HG03175 (cell line): ENCODE measurements around the gene XRN2.
"Not testable (repeated sequence)": the region's sequence is repeated elsewhere in the genome, so short reads cannot be mapped to it uniquely, and the experiment has no call there.

ENCODE experiments used
- ATAC-seq: cut with Tn5 transposase; IDR thresholded peaks from one replicate; pipeline ENCODE4 v1.9.1; 2021; ENCODE audit warnings: mild to moderate bottlenecking, moderate library complexity; ENCODE audit not compliant: unreplicated experiment

Gene XRN2

DNA sequence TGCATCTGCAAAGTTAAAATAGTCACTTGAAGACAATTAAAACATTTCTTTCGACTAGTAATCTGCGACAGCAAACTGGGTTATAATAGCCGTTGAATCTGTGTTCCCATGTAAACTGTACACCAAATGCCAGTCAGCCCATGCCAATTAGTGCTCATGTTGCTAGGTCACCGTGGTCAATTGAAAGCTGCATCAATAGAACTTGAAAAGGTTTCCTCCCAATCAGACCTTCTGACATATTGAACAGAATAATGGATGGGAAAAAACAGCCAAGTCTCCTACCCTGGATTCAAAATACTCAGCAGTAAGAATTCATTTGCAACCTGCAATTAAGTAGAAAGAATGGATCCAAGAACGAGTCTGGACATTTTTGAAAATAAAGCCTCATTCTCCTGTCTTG lies 83.0 kb downstream of the XRN2 start:
- no peak for ATAC-seq

GRCh38 chr20:21387528-21387927 lies 84.4 kb downstream of the XRN2 start:
- no peak for ATAC-seq

DNA sequence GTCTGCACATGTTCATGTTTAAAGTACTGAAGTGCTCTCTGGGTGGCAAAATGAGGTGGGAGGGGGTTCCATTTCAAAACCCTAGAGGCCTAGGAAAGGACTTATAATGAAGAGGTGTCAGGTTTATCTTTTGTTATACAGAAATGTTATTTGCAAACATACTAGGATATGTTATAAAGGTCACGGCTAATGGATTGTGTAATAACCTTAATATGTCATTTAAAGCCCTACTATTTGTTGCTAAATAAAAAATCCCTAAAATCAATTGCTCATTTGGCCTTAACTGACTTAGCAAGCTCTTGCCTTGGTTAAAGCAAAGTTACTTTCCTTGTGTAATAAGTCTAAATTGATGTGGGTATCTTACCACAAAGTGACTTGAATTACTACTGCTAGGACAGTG lies 85.4 kb downstream of the XRN2 start:
- no peak for ATAC-seq

GRCh38 chr20:21389368-21389767 lies 86.2 kb downstream of the XRN2 start:
- no peak for ATAC-seq

- no peak for ATAC-seq
Measured at GRCh38 chr20:21390768-21391167, 87.6 kb downstream of the XRN2 start.

- ATAC-seq = no peak
Measured at GRCh38 chr20:21391185-21391971, 88.2 kb downstream of the XRN2 start.

- ATAC-seq = no peak
Measured at GRCh38 chr20:21391972-21392352, 88.8 kb downstream of the XRN2 start.

DNA sequence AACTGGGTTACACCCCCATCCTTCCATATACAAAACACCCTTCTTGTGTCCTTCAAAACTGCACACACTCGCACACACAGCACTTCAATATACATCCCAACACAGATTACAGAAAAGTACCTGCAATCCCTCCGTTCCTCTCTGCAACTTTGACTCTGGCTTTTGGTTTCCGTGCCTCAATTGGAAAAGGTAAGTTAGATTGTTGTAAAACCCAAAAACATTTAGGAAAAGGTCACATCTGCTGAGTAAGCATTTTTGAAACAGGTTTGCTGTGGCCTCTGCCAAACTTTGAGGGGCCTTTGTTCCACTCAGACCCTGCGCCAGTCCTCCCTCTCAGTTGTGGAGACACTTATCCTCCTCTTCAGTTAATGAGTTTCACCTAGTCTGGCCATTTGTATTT lies 90.0 kb downstream of the XRN2 start:
- no peak for ATAC-seq

- no peak for ATAC-seq
Measured at GRCh38 chr20:21393816-21394519, 90.8 kb downstream of the XRN2 start.

GRCh38 chr20:21394551-21394950 lies 91.4 kb downstream of the XRN2 start:
- ATAC-seq = no peak

DNA sequence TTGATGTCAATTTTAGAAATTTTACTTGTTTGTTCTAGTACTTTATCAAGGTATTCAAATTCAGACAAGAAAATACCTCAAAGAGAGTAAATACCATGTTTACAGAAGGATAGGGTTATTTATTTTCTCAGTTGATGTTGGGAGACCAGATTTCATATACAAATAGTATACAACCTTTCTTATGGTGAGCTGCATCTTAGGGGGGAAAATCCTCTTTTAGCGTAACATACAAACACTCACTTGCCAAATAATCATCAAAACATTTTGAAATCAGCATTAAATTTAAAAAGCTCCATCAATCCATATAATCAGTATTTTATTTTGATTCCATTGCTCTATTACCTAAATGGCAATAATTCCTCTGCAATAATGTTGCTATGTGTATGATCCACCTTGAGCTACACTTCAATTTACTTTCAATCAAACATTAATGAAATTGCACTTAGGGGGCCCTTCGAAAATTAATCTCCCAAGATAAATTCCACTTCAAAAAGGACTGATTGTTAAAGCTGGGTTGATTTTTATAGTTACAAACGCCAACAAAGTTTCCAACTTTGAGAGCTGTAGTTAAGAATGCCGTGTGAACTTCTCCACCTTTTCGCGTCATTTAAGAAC lies 92.0 kb downstream of the XRN2 start:
- ATAC-seq = no peak

DNA sequence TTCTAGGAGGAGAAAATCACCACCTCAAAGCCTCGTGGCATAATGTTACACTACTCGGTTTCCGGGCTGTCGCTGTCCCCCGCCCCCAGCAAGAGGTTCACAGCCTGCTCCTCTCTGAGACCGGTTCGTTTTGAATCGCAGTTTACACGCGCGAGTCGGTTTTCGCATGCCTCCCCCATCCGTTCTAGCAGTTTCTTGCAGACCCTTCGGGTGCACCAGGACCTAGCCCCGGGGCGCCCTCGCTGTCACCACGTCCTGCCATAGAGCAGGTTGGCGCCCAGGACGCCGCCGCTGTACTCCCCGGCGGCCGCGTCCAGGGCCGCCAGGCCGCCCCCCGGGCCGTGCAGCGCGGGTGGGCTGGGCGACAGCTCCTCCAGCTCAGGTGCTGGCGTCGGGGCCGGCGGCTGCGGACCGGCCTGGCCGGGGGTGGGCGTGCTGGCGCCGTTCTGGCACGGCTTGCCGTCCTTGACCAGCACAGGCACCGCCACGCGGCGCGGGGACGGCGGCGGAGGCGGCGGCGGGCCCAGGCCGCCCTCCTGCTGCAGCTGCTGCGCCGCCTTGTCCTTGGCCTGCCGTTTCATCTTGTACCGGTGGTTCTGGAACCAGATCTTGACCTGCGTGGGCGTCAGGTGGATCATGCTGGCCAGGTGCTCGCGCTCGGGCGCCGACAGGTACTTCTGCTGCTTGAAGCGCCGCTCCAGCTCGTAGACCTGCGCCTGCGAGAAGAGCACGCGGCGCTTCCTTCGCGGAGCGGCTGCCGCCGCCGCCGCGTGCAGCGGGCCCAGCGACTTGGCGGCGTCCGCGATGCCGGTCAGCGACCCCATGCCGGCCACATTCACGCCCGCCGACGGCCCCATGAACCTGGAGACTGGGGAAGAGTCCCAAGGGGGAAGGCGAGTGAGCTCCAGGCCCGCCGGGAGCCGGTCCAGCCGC lies 92.8 kb downstream of the XRN2 start:
- ATAC-seq = no peak

DNA sequence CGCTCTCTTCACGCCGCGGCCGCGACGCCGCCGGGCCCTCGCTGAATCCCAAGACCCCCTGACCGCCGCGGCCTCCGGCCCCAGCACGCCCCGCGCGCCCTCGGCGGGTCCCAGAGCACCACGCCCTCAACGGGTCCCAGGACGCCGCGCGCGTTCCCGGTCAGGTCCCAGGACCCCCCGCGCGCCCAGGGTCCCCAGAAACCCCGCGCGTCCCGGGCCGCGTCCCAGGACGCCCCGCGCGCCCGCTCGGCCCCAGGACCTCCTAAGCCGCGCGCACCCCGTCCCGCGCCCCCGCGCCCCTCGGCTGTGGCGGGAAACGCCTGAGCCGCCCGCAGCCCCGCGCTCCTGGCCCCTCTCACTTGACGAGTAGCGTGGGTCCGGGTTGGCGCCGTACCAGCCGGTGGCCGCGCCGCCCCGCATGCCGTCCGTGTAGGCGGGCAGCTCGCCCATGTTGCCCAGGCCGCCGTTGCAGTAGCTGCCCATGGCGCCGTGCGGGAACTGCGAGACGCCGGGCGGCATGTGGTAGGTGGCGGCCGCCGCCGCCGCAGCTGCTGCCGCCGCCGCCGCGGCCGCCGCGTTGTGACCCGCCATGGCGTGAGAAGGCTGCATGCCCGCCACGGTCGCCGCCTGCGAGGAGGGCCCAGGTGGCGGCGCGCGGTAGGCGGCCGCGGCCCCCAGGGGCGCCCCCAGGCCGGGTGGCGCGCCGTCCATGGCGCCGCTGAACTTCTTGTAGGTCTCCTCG lies 93.6 kb downstream of the XRN2 start:
- no peak for ATAC-seq

DNA sequence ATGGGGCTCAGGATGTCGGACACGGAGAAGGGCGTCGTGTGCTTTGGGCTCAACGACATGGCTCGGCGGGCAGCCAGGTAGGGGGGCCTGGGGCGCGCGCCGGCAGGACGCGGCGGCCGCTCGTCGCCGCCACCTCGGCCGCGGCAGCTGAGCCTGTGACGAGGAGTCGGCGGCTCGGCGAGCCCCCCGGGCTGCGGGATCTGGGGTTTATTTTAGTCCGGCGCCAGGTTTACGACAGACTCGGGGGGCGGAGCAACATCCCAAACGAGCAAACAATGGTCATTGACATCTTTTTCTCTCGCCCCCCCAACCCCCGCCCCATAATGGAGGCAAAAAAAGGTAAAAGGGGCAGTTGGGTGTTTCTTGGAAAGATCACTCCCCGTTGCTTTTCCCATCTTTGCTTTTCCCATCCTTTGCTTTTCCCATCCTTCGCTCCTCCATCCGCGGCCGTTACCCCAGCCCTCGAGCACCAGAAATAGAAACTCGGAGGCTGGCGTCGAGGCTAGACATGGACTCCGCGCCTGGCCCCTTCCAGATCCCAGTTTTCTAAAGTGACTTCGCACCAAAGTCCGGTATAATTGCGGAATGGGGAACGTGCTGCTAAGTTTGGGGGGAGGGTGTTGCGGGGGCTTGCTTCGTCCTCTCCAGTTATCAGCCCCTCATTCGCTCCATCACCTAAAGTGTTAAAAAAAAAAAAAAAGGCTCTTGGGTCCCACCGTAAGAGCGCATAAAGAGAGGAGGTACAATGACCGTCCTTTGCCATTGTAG lies 94.4 kb downstream of the XRN2 start, which contains the start of gene NKX2-4:
Gene NKX2-4 (minus strand): TSS at position 186 of the 768 bp plus-strand sequence. CDS start 127 bp downstream, at position 59.
- ATAC-seq = no peak

- no peak for ATAC-seq
Measured at GRCh38 chr20:21398109-21399004, 95.2 kb downstream of the XRN2 start.

DNA sequence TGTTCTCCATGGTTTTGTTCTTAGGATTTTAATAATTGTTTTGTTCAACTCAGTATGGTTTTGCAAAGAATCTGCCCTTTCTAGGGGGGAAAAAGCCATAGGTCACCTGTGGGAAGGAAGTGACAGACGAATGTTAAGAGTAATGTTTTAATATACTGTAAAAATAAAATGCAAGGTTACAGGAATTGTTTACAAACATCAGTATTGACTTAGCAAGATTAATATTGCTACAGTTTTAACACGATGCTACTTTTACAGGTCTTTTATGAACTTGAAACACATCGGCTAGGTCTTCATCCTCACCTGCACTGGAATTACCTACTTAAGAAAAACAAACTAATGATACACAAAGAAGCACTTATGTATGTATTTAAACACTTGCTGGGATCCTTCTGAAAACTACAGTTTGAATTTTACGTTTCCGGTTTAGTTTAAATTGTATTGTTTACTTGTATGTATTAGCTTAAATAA lies 95.9 kb downstream of the XRN2 start:
- no peak for ATAC-seq

- ATAC-seq = no peak
Measured at GRCh38 chr20:21411725-21412124, 108.6 kb downstream of the XRN2 start.

- not testable (repeated sequence) for ATAC-seq
Measured at GRCh38 chr20:21413996-21414395, 110.9 kb downstream of the XRN2 start.
